Measurements from ENCODE around the gene FBXO30. TPM values are rescaled to one million over a fixed set of nuclear protein-coding genes. Genes with fewer than 3 reads are reported as not detected.

Gene FBXO30
- total RNA-seq, 2 experiments from 2014 or later, result 5.3 to 11.7 TPM

DNA sequence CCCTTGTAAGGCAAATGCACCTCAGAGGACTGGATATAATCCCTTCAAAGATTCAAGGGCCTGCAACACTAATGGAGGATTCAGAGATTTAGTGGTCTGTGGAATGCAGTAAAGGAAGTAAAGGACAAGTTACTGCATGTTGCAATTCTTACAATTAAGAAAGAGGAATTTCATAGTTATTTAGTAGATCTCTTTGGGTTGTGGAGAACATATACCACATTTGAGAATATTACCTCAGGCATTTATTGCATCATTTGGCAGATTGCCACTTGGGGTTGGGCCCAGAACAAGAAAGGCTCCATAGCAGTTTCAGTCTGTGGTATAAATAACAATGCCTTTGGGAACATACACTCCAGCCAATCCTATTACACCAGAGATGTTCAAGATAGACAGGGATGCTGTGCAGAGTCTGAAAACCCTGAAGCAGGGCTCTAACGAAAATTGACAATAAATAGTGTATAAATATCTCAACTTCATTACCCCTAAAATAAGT lies 58.4 kb downstream of the FBXO30 start:
- no peak overlapping the region for H3K27ac ChIP-seq (ENCODE audit: low read depth, low read length, poor library complexity, severe bottlenecking)
- H3K4me3 ChIP-seq (ENCODE audit: low read depth, low read length, poor library complexity, severe bottlenecking), result no peak overlapping the region
- H3K9me2 ChIP-seq (ENCODE audit: insufficient read depth, low read length), result no peaks in the 10 kb centered on the region; the same call in 1 of the 2 replicates
- no peaks in the 10 kb centered on the region for H3K79me2 ChIP-seq (ENCODE audit: insufficient read depth, low read depth, low read length)
- DNase-seq (ENCODE audit: low spot score), result no peak
- no peaks in the 10 kb centered on the region for H4K20me1 ChIP-seq (ENCODE audit: insufficient read depth, low read length)
- no peak overlapping the region for H3K4me2 ChIP-seq (ENCODE audit: low read length)
- CTCF ChIA-PET (ENCODE audit: unreplicated experiment), result no interaction called here
- TF ChIP-seq EZH2phosphoT487 (IDR thresholded peaks at IDR 0.05; ENCODE audit: borderline replicate concordance, low read depth, low read length) (no peak), CTCF (conservative IDR thresholded peaks at IDR 0.05; ENCODE audit: low read length) (no peak)
- intact Hi-C loops (cut with micrococcal nuclease; ENCODE audit: unreplicated experiment), result no loop called here
- peaks cover under 1% of the 10 kb centered on the region for H3K4me1 ChIP-seq (ENCODE audit: insufficient read depth, low read length, poor library complexity, severe bottlenecking)
- BruUV-seq (replicated peaks), result no TSS peak
- POLR2A ChIA-PET, result no interaction called here
- H2AFZ ChIP-seq (ENCODE audit: low read length), result no peak overlapping the region
- no peaks in the 10 kb centered on the region for H3K9me3 ChIP-seq (ENCODE audit: low read length)
- H3K36me3 ChIP-seq (ENCODE audit: insufficient read depth, low read length), result no peaks in the 10 kb centered on the region

- no peak for TF ChIP-seq CTCF (conservative IDR thresholded peaks at IDR 0.05; ENCODE audit: low read length)
- TF ChIP-seq EZH2phosphoT487 (IDR thresholded peaks at IDR 0.05; ENCODE audit: borderline replicate concordance, low read depth, low read length), result no peak
- no TSS peak for BruUV-seq (replicated peaks)
- Histone ChIP-seq H3K4me2 (ENCODE audit: low read length) (no peak overlapping the region), H3K27ac (ENCODE audit: low read depth, low read length, poor library complexity, severe bottlenecking) (no peak overlapping the region), H3K79me2 (ENCODE audit: insufficient read depth, low read depth, low read length) (no peaks in the 10 kb centered on the region), H3K4me3 (ENCODE audit: low read depth, low read length, poor library complexity, severe bottlenecking) (no peak overlapping the region), H4K20me1 (ENCODE audit: insufficient read depth, low read length) (no peaks in the 10 kb centered on the region), H3K36me3 (ENCODE audit: insufficient read depth, low read length) (no peaks in the 10 kb centered on the region), H2AFZ (ENCODE audit: low read length) (no peak overlapping the region), H3K4me1 (ENCODE audit: insufficient read depth, low read length, poor library complexity, severe bottlenecking) (no peaks in the 10 kb centered on the region), H3K9me3 (ENCODE audit: low read length) (no peaks in the 10 kb centered on the region), H3K9me2 (ENCODE audit: insufficient read depth, low read length) (no peaks in the 10 kb centered on the region; the same call in 1 of the 2 replicates)
- intact Hi-C loops (cut with micrococcal nuclease; ENCODE audit: unreplicated experiment), result no loop called here
- ChIA-PET POLR2A (no interaction called here), CTCF (ENCODE audit: unreplicated experiment) (no interaction called here)
- no peak for DNase-seq (ENCODE audit: low spot score)
Measured at GRCh38 chr6:145755682-145756081, 58.9 kb downstream of the FBXO30 start.

- CTCF ChIA-PET (ENCODE audit: unreplicated experiment), result no interaction called here
- intact Hi-C loops (cut with micrococcal nuclease; ENCODE audit: unreplicated experiment), result no loop called here
- POLR2A ChIA-PET, result interaction anchor here (0.6 kb wide), 1 partner anchor 13 kb away, joined by 3 read pairs; no protein-coding TSS in a partner anchor
Measured at GRCh38 chr6:145752638-145753037, 62.0 kb downstream of the FBXO30 start.

More at GRCh38 chr6:145752638-145753037, 62.0 kb downstream of the FBXO30 start:
- Histone ChIP-seq H3K4me1 (ENCODE audit: insufficient read depth, low read length, poor library complexity, severe bottlenecking) (peaks cover 5% of the 10 kb centered on the region), H3K9me2 (ENCODE audit: insufficient read depth, low read length) (no peaks in the 10 kb centered on the region; the same call in 1 of the 2 replicates), H4K20me1 (ENCODE audit: insufficient read depth, low read length) (no peaks in the 10 kb centered on the region), H3K4me2 (ENCODE audit: low read length) (no peak overlapping the region), H3K4me3 (ENCODE audit: low read depth, low read length, poor library complexity, severe bottlenecking) (no peak overlapping the region), H3K36me3 (ENCODE audit: insufficient read depth, low read length) (no peaks in the 10 kb centered on the region), H3K9me3 (ENCODE audit: low read length) (no peaks in the 10 kb centered on the region), H3K27ac (ENCODE audit: low read depth, low read length, poor library complexity, severe bottlenecking) (no peak overlapping the region), H2AFZ (ENCODE audit: low read length) (no peak overlapping the region), H3K79me2 (ENCODE audit: insufficient read depth, low read depth, low read length) (no peaks in the 10 kb centered on the region)
- DNase-seq (ENCODE audit: low spot score), result no peak
- no TSS peak for BruUV-seq (replicated peaks)
- TF ChIP-seq CTCF (conservative IDR thresholded peaks at IDR 0.05; ENCODE audit: low read length), result no peak
- TF ChIP-seq EZH2phosphoT487 (IDR thresholded peaks at IDR 0.05; ENCODE audit: borderline replicate concordance, low read depth, low read length), result no peak

Measured in OCI-LY7 (cell line).